DMS114 treated with DMSO at 0.1 percent for 48 hours (cell line): Measurements from ENCODE around the gene CYP11A1.

ENCODE experiments used
- DNase-seq: peaks from one replicate; lab custom pipeline; 2025; ENCODE audit not compliant: unreplicated experiment; lab: John Stamatoyannopoulos, UW

The CYP11A1 gene

DNA sequence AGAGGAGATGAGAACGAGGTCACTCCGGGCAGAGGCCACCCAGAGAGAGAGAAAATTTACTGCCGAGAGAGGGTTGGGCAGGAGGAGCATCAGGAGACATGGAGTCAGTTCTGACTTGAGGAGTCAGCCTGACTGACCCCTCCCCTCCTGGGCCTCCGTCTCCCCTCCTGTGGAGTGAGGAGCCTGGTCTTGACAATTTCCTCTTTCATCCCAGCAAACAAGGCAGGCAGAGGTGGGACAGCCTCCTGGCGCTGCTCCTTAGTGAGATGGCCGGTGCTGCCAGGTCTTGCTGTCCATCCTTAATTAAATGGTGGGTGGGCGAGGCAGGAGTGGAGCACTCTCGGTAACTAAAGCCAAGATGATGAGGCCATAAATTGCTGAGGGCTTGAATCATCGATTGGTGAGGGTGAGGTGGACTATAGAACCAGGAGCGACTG, 60.6 kb downstream of the CYP11A1 start:
- DNase-seq = no peak

DNA sequence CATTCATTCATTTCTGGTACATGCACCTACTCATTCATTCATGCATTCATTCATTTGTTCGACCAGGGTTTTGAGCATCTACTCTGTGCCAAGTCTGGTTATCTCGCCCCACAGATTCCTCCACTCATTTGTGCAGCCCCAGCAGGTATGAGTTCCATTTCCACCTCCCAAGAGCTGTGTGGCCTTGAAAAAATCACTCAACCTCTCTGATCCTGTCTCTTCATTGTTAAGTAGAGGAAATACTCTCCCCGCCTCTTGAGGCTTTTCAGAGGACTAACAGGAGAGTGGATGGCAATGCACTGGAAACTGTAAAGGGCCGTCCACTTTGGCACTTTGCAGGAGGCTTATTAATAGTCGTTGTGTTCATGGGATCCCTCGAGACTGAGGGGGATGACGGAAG, 61.8 kb downstream of the CYP11A1 start:
- DNase-seq = no peak

DNA sequence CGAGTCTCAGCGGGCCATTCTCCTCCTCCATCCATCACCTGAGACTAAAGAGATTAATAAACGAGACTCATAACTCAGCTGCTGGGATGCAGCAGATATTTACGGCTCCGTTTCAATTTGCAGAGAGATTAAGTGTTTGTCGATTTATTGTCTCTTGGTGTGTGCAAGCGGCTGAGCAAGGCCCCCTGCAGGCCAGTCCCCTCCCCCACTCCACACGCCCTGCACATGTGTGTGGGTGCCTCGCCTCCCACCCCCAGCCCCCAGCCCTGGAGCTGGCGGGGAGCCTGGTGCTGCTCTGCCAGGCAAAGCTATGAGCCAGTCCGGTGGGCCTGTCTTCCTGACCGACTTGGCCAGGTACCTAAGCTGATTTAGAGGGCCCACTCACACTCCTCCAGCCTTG, 63.0 kb downstream of the CYP11A1 start:
- DNase-seq = no peak

DNA sequence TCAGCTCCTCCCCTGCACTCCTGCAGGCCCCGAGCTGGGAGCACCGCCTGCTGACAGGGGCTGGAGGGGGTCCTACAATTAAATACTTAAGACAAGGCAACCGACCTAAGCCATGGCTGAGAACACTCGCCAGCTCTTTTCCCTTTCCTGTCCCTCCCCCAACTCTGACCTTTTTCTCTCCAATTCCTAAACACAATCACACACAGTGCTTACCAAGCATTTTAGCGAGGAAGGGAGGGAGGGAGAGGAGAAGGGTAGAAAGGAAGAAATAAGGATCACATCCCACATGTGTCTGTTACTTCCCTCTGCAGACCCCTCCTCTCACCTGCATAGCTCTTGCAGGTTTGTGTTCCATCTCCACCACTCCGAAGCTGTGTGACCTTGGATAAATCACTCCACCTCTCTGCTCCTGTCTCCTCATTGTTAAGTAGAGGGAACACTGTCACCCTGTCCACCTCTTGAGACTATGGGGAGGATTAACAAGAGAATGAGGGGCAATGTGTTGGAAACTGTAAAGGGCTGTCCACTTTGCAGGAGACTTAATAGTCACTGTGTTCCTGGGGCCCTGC, 63.6 kb downstream of the CYP11A1 start:
- no peak for DNase-seq

DNA sequence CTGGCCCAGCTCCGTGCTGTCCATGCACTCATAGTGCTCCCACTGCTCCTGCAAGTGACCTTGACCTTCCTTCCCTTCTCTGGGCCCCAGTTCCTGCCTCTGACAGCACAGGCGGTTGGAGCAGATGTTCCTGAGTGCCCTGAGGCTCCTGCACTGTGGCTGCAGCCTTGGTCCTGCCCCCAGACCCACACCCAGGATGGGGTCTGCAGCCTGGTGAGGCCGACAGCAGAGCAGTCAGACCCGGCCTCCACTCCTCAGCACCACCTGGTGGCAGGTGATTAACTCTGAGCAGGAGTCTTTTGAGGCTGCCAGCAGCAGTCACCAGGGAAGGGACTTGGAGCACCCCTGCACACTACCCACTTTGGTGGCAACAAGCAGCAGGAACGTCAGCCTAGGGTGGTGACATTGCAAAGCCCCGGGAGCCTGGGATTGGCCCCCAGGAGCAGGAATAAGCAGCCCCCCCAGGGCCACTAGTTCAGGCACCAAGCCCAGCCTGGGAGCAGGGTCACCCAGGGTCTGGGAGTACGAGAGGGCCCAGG, 64.6 kb downstream of the CYP11A1 start:
- peak; percentile 46 for DNase-seq

DNA sequence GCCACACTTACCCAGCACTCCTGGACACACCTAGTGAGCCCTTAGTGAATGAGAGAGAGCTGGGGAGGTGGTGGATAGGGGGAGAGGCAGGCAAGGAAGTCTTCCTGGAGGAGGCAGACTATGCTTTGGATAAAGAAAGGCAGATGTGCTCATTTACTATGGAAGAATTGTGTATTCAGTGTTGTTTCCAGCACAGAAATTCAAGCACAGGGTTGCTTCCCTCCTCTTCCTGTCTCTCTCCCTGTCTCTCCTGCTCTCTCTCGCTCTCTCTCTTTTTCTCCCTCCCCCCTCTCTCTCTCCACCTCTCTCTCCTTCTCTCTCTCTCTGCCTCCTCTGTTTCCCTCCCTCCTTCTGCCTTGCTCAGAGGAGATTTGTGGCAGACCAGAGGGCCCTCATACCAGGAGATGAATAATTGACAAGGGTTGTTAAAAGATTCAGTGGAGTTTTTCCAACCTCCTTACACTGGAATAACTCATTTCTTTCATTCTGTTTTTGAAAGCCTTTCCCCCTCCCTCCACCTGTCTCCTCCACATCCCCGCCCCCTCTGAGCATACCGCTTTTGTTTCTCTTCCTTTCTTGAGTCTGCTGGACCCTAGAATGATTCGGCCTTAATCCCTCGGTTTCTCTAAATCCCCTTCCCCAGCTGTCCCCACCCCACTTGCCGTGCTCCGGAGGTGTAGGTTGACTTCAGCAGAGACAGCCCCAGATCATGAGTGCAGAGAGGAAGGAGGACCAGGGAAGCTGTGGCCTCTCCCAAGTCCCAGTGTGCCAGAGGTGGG, 65.7 kb downstream of the CYP11A1 start:
- DNase-seq = no peak

DNA sequence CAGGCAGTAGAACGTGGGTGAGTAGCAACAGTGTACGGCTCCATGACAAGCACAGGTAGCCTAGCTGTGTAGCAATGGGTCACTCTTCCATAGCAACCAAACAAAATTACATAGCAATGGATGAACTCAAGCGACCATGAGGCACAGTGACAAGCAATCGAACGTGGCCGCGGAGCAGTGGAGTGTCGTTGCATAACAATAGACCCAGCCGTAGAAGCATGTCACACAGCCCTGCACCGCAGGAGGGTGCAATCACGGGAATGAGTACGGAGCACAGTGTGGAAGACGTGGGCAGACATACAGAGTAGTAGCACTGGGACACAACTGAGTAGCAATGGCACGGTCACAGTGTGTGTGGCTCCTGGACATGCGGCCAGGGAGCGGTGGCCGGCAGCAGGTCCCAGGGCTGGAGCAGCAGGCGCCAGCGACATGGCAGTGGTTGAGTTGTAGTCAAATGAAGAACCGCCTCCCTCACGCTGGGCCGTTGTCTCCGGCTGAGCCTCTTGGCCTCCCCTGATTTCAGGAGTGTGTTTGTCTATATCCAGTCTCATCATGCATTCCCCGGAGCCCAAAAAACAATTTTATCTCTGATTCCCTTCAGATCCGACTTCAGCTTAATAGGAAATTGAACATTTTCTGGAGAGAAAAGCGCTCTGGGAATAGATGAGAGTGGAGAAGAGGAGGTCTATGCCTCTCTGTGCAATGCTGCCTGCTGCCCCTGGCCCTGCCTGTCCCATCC, 67.2 kb downstream of the CYP11A1 start:
- no peak for DNase-seq

DNA sequence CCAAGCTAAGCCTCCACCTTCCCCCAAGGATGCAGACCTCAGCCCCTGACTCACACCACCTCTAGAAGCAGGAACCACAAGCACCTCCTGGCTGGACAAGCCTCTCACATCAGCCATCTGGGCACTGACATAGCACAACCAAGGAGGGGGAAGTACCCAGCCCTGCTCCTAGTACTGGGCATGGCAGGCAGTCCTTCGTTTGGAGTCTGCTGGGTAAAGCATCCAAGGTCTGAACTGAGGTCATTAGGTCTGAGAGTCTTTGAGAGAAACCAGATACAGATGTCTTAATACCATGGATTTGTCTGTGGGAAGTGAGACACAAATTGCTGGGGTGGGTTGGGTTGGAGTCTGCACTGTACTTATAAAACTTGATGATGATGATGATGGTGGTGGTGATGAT, 69.6 kb downstream of the CYP11A1 start:
- no peak for DNase-seq

DNA sequence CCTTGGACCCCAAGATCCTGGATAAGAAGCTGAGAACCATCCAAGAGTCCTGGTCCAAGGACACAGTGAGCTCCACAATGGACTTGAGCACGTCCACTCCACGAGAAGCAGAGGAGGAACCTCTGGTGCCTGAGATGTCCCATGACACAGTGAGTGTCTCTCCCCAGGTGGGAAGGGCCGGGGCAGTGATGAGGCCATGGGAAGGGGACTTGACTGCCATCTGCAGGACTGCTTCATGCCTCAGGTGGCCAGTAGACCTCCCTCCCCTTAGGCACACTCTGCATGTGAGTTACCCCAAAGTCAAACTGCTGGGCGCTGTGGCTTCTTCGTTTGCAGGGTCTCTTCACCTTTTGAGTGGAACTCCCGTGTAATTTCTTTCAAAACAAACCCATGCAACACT, 71.6 kb downstream of the CYP11A1 start:
- no peak for DNase-seq

DNA sequence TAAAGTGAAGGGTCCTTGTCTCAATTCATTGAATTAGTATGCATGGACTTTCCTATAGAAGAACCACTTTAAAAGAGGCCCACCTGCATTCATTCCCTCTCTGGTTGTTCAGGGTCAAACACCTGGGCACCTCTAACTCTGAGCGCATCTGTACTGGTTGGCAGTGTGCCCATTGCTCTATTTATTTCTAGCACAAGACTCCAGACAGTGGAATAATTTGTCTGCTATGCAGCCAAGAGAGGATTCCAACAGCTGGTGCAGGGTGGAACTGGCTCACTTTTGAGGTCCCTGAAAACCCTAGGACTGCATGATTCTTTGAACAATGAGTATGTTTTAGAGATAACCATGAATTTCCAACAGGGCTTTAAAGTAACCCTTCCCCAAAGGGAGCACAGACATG, 73.4 kb downstream of the CYP11A1 start:
- DNase-seq = no peak

DNA sequence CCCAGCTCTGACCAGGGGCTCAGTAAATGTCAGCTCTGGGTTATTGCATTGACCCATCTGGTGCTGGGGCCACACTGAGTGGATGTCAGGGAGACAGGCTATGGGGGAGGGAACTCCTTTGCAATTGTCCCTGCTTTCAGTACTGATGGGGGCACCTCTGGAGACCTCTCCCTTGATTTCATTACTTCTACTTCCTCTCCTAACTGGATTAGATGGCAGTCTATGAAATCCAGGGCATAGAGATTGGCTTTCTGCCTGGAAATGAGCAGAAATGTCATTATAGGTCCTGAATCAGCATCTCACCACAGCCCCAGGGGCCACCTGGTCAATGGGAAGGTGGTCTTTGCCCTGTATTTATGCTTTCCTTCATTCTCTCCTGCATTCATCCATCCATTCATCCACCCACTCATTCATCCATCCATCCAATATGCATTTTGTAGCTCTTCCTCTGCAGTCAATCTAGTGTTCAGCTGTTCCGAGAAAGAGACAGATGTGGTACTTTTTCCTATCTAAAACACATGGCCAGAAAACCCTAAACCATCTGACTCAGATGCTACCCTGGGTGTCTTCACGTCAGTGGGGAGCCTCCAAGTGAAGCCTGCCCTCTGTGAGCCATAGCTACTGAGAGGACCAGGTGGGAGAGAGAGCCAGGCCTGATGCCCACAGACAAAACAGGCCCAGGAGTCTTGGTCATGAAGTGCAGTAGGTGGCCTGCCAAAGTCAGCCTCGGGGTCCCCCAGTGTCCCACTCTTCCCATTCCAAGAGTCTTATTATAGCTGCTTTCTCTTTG, 74.2 kb downstream of the CYP11A1 start:
- DNase-seq = no peak

DNA sequence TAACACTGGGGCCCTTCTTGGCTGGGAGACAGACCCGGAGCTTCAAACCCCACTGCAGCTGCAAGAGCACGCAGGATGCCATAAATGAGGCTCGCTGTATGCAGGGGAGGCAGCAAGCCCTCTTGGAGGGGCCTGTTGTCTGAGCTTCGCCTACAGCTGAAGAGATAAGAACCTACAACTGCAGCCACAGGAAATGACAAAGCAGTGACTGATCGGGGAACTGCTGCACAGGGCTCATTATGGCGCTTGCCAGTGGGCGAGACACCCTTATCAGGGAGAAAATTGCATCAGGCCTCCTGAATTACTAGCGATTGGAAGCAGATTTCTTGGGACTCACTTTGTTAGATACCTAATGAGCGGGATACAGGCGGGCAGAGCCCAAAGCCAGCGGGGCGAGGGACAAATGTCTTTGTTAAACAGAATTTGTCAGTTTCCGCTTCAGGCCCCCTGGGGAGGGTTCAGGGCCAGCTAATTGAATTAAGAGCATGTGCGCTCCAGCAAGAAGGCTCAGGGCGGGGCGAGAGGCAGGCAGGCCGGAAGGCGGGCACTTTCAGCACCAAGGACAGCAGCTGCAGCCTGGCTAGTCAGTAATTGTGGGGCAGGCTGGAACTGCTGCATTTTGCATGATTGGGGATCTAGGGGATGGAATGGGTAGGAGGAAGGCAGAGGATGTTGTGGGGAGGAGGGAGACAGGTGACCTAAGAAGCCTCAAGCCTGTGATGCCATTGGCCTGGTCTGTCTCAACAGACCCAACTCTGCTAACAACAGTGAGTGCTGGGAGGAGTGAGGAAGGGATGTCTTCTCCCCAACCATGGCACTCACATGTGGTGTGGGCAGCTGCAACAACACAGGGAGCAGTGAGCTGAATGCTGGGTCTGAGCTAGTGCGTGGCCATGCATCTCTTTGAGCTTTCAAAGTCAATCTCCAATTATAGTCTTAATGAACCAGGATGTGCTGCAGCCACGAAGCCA, 76.1 kb downstream of the CYP11A1 start:
- no peak for DNase-seq

DNA sequence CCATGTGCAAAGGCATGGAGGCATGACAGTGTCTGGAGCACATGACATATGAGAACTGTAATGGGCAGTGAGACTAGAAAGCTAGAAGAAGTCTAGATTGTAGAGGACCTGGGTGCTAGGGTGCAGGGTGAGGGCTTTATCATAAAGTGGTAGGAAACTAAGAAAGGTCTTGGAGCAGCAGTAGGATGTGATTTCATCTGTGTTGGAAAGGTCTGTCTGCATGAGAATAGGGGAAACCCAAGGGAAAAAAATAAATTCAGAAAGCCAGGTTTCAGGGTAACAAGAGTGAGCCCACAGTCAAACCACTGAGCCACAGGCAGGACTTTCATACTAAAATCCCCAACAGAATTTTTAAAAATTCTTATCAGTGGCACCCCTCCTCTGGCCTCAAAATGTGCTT, 76.8 kb downstream of the CYP11A1 start:
- DNase-seq = no peak

DNA sequence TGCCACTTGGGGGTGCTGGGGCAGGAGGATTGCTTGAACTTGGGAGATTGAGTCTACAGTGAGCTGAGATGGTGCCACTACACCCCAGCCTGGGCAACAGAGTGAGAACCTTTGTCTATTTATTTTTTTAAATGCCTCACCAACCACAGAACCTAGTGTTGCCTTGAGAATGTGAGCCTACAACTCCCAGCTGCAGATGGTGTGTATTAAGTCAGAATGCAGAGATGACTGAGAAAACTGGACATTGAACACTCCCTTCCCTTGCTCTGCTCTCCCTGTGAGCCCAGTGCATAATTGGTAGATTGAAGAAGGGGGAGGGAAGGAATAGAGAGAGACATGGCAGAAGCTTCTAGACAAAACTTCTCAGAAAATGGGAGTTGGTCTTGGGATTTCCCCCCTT, 77.8 kb downstream of the CYP11A1 start:
- no peak for DNase-seq
